NCI-H2227 (cell line): ENCODE measurements around the gene BMPR1B.

Source experiments
- DNase-seq: peaks from one replicate; lab custom pipeline; 2025; ENCODE audit not compliant: unreplicated experiment; lab: John Stamatoyannopoulos, UW

Gene BMPR1B

DNA sequence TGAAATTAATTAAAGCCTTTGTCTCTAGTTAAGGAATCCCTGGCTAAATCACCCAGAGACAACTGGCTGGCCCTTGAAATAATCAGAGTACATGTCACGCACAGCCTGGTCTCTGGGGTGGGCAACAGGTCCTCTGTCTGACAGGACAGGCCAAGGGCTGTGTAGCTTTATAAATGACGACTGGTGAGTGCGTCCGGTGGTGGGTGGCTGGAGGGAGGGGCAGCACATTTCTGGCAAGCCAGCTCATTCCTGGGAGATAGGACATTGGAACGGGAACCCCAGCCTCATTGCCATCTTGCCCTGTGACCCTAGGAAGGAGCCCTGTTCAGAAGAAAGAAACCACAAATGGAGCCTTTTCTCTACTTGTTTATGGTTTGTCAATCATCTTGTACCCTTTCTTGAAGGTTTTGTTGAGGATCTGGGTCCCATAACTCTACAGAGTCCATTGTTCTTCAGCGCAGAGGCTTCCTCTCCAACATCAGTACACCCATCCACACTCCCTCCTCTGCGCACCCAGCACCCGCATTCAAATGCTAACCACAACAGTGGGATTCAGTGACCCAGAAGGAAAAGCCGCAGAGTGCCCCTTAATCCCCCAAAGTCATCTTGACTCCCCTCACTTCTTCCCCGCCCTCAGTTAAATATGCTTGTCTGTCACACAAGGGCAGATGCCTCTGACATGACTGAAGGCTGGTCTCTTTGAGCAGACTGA lies 422.9 kb downstream of the BMPR1B start:
- DNase-seq = no peak

DNA sequence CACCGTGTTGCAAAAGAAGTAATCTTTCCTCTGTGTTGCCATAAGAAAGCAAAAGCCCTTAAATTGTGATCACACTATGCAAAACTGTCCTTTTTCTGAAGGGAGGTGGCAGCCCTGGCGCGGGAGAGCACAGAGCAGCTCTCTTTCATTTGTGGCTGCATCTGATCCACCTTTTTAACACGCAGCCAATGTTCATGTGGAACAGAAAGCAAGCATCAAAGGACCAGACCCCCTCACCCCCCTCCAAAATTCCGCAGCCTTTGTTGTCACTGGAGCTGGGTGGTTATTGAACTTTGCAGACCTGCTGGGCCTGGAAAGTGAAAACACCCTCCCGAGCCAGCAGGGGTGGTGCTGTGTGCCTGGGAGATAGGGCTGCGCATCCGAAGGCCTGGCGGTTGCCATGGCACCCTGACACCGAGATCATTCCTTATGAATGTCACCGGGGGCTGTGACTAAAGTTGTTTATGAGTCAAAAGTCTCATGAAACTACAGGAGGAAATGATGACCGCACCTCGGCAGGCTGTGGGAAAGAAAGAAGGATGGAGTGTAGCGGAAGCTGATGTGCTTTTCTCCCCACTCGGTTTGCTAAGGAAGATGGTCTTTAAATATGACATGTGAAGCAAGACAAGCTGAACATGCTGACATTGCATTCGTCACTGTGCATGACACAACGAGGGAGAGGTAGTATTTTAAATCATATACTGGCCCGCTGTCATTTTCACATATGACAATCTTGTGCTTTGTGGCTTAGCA lies 423.7 kb downstream of the BMPR1B start:
- peak; percentile 41 for DNase-seq

DNA sequence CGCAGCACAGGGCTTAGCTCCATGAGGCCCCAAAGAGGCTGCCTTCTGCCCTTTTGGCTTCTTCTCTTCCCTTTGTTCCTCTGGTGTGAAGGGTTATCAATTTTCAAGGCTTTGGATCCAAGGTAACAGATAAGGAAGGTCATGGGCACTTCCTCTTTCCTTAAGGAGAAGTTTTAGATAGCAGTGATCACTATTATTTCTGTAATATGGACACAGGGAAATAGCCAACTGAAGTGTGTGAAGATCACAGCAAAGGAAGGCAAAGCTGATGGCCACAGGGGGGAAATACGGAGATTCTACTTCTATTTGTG lies 424.2 kb downstream of the BMPR1B start:
- no peak for DNase-seq

DNA sequence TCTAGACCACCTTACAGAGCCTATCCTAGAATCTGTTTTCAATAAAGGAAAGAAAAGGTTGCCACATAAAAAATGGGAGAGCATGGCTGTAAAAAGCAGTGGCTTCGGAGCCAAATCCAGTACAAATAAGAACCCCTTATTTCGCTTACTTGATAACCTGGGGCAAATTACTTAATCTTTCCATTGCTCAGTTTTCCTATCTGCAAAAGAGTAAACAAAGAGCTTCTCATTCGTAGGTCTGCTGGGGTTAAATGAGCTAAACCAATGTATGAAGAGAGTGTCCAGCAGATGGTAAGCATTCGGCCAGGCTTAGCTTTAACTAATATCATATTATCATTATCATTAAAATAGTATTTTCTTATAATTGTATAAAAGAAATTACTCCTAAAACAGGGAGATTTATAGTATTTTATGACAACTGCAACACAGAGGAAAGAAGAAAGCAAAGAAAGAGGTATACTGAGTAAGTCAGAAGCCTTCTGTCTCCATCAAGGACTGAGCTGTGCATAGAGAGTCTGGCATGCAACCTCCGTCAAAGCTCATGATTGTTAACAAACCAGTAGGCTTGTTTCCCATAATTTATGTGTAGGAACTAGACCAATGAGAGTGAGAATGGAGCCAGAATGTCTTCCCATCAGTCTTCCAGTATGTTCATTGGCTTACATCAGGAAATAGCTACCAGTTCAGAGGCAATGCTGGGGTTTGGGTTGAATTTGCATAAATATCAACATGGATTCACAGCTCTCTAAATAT lies 426.1 kb downstream of the BMPR1B start:
- DNase-seq = no peak

DNA sequence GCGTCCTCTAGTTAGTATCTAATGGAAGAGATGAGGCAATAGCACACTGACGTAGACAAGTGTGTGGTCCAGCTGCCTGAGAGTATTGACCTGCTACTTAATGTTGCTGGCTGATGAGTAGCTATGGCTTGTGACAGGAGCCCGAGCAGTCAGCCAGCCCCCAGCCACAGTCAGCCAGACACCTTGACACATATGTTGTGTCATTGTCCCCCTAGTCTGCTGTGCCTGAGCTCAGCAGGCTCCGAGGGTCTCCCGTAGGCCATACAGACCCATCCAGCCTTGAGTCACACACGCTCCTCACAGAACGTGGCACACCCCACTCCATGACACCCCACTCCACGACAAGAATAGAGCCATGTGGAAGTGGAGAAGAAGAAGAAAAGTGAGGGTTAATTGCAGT lies 428.9 kb downstream of the BMPR1B start:
- DNase-seq = peak; percentile 24

DNA sequence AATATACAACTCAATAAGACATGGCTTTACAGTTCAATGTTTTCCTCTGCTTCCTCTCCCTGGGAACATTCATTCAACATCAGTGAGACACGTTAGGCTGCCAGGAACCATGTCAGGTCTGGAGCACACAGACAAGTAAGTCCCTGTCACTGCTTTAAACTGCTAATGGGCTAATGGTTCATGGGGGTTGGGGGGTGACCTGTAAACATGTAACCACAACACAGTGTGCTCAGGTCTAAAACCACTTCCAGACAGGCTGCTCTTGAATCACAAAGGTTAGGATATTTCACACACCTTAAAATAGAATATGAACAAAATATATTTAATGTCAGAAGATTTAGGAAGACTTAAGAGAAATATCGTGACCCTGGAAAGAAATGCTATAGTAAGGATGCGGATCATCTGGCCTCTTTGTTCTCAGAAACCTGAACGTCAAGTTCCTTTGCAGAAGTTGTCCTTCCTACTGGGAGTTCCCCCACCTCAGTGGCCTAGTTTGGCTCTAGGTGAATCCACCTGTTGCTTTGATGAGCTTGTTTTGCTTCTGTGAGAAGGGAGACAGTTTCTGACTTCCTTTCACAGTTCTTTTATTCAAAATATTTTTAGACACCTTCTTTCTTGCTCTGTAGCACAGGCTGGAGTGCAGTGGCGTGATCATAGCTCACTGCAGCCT lies 431.1 kb downstream of the BMPR1B start:
- DNase-seq = no peak

DNA sequence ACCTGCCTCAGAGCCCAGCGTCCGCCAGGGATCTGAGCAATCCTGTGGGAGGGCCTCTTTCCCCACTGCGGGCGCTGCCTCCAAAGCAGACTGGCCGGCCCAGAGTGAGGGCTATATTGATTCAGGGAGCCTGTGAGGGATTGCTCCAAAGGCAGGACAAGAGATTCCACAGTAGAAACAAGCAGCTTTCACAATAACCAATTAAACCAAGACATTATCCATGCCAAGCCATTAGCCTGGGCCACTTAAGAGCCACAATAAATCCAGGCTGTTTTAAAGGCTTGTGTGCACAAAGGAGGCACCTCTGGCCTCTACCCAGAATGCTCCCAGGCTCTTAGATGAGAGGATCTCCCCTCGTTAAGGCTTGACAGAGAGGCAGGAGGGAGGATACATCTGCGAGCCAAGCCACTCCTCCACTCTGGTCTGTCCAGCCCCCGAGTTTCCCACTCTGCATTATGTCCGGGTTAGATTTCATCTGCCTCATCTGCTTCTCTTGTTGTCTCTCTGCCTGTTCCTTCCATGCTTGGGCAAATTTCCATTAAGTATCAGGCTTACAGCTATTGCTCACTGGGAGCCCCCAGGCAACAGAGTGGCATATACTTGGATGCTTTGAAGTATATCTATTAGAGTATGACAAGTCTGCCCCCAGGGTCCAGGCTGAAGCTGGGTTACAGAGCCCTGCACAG lies 433.1 kb downstream of the BMPR1B start:
- peak; percentile 86 for DNase-seq

DNA sequence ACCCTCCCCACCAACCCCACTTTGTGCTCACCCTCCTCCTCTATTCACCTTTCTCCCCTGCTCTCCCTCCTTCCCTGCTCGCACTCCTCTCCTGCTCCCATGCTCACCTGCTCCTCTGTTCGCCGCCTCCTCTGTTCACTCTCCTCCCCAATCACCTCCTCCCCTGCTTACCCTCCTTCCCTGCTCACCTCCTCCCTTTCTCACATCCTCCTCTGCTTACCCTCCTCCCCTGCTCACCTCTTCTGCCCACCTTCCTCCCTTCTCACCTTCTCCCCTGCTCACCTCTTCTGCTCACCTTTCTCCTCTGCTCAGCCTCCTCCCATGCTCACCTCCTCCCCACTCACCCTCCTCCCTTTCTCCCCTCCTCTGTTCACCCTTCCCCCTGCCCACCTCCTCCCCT lies 433.8 kb downstream of the BMPR1B start:
- no peak for DNase-seq

DNA sequence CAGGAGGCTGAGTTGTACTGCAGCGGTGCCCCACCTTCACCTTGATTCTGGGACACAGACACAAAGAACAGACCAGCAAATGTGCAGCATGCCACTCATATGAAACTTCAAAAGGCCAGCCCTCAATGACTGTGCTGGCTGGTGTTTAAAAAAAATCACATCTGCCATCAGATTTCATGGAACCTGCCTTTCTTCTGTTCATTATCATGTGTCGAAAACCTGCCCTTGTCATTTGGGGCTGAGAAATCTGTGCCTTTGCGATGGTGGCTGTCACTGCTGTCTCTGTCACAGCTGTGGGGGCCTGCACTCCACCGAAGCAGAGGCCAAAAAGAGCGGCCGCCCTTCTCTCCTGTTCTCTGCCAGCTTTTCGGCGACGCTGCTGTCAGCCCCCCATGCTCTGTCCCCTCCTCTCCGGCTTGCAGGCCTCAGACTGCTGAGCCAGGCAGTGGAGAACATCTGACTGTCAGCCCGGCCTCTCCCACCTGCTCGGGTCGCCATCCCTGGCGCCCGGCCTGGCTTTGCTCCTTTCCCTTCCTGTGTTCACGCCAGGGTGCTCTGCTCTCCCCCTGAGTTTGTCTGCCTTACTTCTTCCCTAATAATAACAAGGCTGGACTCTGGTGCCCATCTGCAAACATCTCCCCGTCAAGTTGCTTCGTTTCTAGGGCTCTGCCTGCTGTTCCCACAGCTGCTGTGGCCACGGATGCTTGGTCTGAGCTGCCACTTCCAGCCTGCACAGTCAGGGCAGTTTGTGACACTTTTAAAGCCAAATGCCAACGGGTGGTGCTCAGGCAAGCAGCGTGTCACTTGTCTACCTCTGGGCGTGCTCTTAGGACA lies 435.9 kb downstream of the BMPR1B start:
- no peak for DNase-seq

DNA sequence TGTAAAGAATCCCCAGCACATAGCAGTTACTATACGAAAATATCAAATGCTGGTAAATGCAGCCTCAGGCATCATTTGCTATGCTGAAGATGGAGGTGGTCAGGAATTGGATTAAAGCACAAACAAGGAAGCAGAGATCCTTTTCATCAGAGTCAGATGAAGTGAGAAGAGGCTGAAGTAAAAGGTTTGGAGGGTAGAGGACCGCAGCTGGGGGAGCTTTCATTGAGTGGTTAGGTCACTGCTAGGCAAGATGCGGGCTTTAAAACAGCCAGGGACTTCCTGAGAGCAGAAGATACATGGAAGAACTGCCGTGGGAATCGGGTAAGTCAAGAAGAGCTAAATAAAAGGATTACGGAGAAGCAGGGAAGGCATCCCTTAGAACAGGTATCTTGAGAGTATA lies 439.6 kb downstream of the BMPR1B start:
- DNase-seq = no peak

DNA sequence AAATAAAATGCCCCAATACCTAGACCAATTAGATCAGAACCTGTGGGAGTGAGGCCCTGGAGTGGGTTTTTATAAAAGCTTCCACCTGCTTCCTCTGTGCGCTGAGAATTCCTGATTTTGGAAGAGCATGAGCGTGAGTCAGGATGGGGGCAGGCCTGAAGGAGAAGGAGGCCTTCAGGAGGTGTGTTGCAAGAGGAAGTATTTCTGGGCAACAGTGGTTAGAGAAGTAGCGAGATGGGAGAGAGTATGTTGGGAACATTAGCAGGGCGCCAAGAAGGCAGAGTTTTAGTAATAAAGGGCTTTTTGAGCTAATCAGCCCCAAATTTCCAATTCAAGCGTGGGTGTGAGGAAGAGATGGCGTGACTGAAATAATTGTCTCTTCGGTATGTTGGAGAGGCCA lies 441.2 kb downstream of the BMPR1B start:
- no peak for DNase-seq

DNA sequence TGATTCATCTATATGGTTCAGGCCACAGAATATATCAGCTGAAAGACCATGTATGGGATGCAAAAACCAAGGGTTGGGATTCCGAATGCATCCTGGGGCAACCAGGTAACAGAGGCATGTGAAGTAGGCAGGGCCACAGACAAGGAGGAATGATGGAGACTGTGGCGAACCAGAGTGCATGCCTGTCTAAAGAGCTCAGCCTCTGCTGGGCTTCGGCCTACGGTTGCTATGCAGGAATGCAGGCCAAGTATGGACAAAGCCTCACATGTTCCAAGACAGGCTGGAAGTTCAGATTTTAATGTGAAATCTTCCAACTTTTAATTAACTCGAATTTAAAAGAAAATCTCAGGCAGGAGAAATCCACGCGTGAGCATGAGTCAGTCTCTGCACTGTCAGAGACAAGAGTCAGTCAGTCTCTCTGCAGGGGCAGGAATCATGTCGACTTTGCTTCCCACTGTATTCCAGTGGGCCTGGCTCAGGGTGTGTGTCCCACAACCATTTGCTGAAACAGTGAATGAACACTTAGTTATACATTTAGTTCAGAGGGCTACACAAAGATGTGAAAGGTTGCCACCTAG lies 446.6 kb downstream of the BMPR1B start:
- no peak for DNase-seq

DNA sequence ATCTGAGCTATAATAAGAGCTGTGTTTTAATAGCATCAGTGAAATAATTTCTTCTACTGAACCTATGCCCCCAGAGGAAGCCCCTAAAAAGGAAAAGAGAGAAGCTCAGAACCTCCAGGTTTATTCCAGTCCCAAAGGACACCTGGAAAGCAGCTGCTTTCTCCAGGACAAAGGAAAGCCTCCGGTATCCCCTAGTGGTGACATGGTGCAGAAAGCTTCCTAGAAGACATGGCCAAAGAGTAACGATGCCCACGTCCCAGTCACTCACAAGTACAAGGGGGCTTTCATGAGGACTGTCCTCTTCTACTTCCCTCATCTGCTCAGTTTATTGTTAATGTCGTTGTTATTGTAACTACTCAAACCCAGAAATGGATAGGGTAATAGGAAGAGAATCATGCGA lies 447.1 kb downstream of the BMPR1B start:
- DNase-seq = peak; percentile 5
